ENCODE measurements around the gene RAD18. TPM values are rescaled to one million over a fixed set of nuclear protein-coding genes. Genes with fewer than 3 reads are reported as not detected.

The RAD18 gene
- total and polyA plus RNA-seq, 7 donors: 3.5 to 25.8 (median 6.4) TPM

- 81 to 84% methylated on average over 2 of the region's 2 CpGs for WGBS, 2 donors
- no peaks in the 10 kb centered on the region for H3K9me3 ChIP-seq
- intact Hi-C loops (cut with DNase I): no loop called here
- TF ChIP-seq POLR2AphosphoS5 (IDR thresholded peaks at IDR 0.05): no peak
- TF ChIP-seq, protein P1, sequence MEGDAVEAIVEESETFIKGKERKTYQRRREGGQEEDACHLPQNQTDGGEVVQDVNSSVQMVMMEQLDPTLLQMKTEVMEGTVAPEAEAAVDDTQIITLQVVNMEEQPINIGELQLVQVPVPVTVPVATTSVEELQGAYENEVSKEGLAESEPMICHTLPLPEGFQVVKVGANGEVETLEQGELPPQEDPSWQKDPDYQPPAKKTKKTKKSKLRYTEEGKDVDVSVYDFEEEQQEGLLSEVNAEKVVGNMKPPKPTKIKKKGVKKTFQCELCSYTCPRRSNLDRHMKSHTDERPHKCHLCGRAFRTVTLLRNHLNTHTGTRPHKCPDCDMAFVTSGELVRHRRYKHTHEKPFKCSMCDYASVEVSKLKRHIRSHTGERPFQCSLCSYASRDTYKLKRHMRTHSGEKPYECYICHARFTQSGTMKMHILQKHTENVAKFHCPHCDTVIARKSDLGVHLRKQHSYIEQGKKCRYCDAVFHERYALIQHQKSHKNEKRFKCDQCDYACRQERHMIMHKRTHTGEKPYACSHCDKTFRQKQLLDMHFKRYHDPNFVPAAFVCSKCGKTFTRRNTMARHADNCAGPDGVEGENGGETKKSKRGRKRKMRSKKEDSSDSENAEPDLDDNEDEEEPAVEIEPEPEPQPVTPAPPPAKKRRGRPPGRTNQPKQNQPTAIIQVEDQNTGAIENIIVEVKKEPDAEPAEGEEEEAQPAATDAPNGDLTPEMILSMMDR (IDR thresholded peaks at IDR 0.05): no peak
- H3K27ac ChIP-seq: no peak overlapping the region
- no peak for DNase-seq
- no peaks in the 10 kb centered on the region for H3K36me3 ChIP-seq
- H3K4me3 ChIP-seq: no peak overlapping the region
- peaks cover 0 to 3% (median 0%) of the 10 kb centered on the region in 3 donors for H3K27me3 ChIP-seq
- peaks cover 0 to 21% (median 14%) of the 10 kb centered on the region in 4 donors for H3K4me1 ChIP-seq
Measured at GRCh38 chr3:8966150-8966819, 3.0 kb upstream of the RAD18 start.

- TF ChIP-seq, protein P1 (IDR thresholded peaks at IDR 0.05): no peak
- no peak for TF ChIP-seq POLR2A (IDR thresholded peaks at IDR 0.05)
- TF ChIP-seq POLR2AphosphoS5 (IDR thresholded peaks at IDR 0.05): no peak
- TF ChIP-seq EP300 (IDR thresholded peaks at IDR 0.05): no peak
Measured at GRCh38 chr3:8964436-8965370, 1.4 kb upstream of the RAD18 start.

GRCh38 chr3:8962226-8962861 lies 928 bp downstream of the RAD18 start:
- Histone ChIP-seq H3K27me3 (no peaks in the 10 kb centered on the region), H3K9me3 (no peaks in the 10 kb centered on the region), H3K4me3 (peak overlapping the region in 3 of 4 donors; percentile 66 to 77 (median 74)), H3K27ac (peak overlapping the region in 2 of 4 donors; percentile 74 to 80), H3K36me3 (peaks cover 0 to 12% (median 0%) of the 10 kb centered on the region in 4 donors), H3K4me1 (peaks cover 0 to 18% (median 14%) of the 10 kb centered on the region in 4 donors)
- no peak for DNase-seq
- TF ChIP-seq EP300 (IDR thresholded peaks at IDR 0.05) (no peak), POLR2AphosphoS5 (IDR thresholded peaks at IDR 0.05) (no peak), POLR2A (IDR thresholded peaks at IDR 0.05) (no peak)
- TF ChIP-seq, protein P1 (IDR thresholded peaks at IDR 0.05): no peak
- intact Hi-C loops (cut with DNase I): no loop called here
- WGBS, 2 donors: 25 to 31% methylated on average over 6 of the region's 6 CpGs

More at GRCh38 chr3:8964436-8965370, 1.4 kb upstream of the RAD18 start:
- Histone ChIP-seq H3K36me3 (no peaks in the 10 kb centered on the region), H3K27me3 (no peaks in the 10 kb centered on the region), H3K27ac (peak overlapping the region in 1 of 4 donors; percentile 3), H3K4me3 (no peak overlapping the region), H3K9me3 (no peaks in the 10 kb centered on the region), H3K4me1 (peaks cover 0 to 18% (median 14%) of the 10 kb centered on the region in 4 donors)
- intact Hi-C loops (cut with DNase I): no loop called here
- 26 to 75% methylated on average over 11 of the region's 11 CpGs for WGBS, 2 donors
- no peak for DNase-seq

DNA sequence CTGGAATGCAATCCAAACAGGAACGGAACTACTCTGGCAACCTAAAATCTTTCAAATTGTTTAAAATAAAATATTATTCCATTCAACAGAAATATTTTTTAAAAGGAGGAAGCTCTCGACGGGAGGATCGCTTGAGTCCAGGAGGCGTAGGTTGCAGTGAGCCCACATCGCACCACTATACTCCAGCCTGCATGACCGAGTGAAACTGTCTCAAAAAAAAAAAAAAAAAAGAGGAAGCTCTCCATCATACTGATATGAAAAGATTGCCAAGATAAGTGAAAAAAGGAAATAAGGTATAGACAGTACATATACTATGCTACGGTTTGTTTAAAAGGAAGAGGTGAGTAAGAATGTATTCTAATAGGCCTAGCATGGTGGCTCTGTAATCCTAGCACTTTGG lies 3.6 kb downstream of the RAD18 start:
- WGBS, 2 donors: 60 to 94% methylated on average over 8 of the region's 8 CpGs
- intact Hi-C loops (cut with DNase I): no loop called here

More for the DNA sequence above, 3.6 kb downstream of the RAD18 start:
- H3K9me3 ChIP-seq: no peaks in the 10 kb centered on the region
- TF ChIP-seq POLR2A (IDR thresholded peaks at IDR 0.05) (no peak), POLR2AphosphoS5 (IDR thresholded peaks at IDR 0.05) (no peak)
- no peak overlapping the region for H3K4me3 ChIP-seq
- H3K36me3 ChIP-seq: peaks cover 0 to 18% (median 0%) of the 10 kb centered on the region in 4 donors
- H3K27ac ChIP-seq: no peak overlapping the region
- DNase-seq: no peak
- peaks cover 0 to 18% (median 14%) of the 10 kb centered on the region in 4 donors for H3K4me1 ChIP-seq
- no peaks in the 10 kb centered on the region for H3K27me3 ChIP-seq

All from sigmoid colon (tissue), 7 donors.